Ishikawa (cell line): Measurements from ENCODE around the gene TMEFF1.

Experiments
- CEBPB ChIP-seq: IDR thresholded peaks from 2 replicates; pipeline ENCODE4 v1.6.1; 2012
- CREB1 ChIP-seq: IDR thresholded peaks from 2 replicates; pipeline ENCODE4 v1.6.1; 2012; ENCODE audit warnings: low read depth
- EGR1 ChIP-seq: IDR thresholded peaks from 2 replicates; pipeline ENCODE4 v1.6.1; 2012
- EP300 ChIP-seq: IDR thresholded peaks from 2 replicates; pipeline ENCODE4 v1.6.1; 2012; ENCODE audit warnings: borderline replicate concordance
- FOXM1 ChIP-seq: IDR thresholded peaks from 2 replicates; pipeline ENCODE4 v1.6.1; 2012; ENCODE audit warnings: low read depth, borderline replicate concordance
- MAX ChIP-seq: IDR thresholded peaks from 2 replicates; pipeline ENCODE4 v1.6.1; 2012
- NFIC ChIP-seq: IDR thresholded peaks from 2 replicates; pipeline ENCODE4 v1.6.1; 2012
- RAD21 ChIP-seq: IDR thresholded peaks from 2 replicates; pipeline ENCODE4 v1.6.1; 2012; ENCODE audit warnings: low read depth
- REST ChIP-seq: IDR thresholded peaks from 2 replicates; pipeline ENCODE4 v1.6.1; 2012; ENCODE audit warnings: low read depth, mild to moderate bottlenecking
- TAF1 ChIP-seq: IDR thresholded peaks from 2 replicates; pipeline ENCODE4 v1.6.1; 2012; ENCODE audit warnings: low read depth, mild to moderate bottlenecking
- TCF12 ChIP-seq: IDR thresholded peaks from 2 replicates; pipeline ENCODE4 v1.6.1; 2012; ENCODE audit warnings: low read depth
- TEAD4 ChIP-seq: IDR thresholded peaks from 2 replicates; pipeline ENCODE4 v1.6.1; 2012
- USF1 ChIP-seq: IDR thresholded peaks from 2 replicates; pipeline ENCODE4 v1.6.1; 2012
- YY1 ChIP-seq: IDR thresholded peaks from 2 replicates; pipeline ENCODE4 v1.6.1; 2012; ENCODE audit warnings: low read depth
- ZBTB7A ChIP-seq: IDR thresholded peaks from 2 replicates; pipeline ENCODE4 v1.6.1; 2012; ENCODE audit warnings: low read depth

The TMEFF1 gene

GRCh38 chr9:100515578-100516494 is 42.9 kb downstream of the TMEFF1 start:
- no peak for TF ChIP-seq NFIC
- TF ChIP-seq REST, result 0 out of 2 replicates have a peak, but pooled peaks have one; percentile 24
- TF ChIP-seq EGR1, result no peak
- no peak for TF ChIP-seq ZBTB7A
- peak; percentile 47; the same call in 1 of the 2 replicates for TF ChIP-seq CEBPB
- no peak for TF ChIP-seq MAX
- TF ChIP-seq TEAD4, result peak; percentile 36; the same call in 1 of the 2 replicates
- TF ChIP-seq EP300, result no peak
- no peak for TF ChIP-seq CREB1
- no peak for TF ChIP-seq RAD21
- TF ChIP-seq TCF12, result no peak
- no peak for TF ChIP-seq YY1
- TF ChIP-seq TAF1, result no peak
- no peak for TF ChIP-seq FOXM1
- TF ChIP-seq USF1, result no peak

GRCh38 chr9:100521282-100521681 is 48.3 kb downstream of the TMEFF1 start:
- no peak for TF ChIP-seq EGR1
- no peak for TF ChIP-seq REST
- no peak for TF ChIP-seq USF1

- no peak for TF ChIP-seq FOXM1
- no peak for TF ChIP-seq NFIC
- TF ChIP-seq CEBPB, result no peak
- TF ChIP-seq CREB1, result no peak
- TF ChIP-seq EP300, result no peak
- TF ChIP-seq REST, result no peak
- no peak for TF ChIP-seq TCF12
- TF ChIP-seq YY1, result no peak
- TF ChIP-seq TAF1, result no peak
- TF ChIP-seq MAX, result no peak
- TF ChIP-seq EGR1, result no peak
- no peak for TF ChIP-seq TEAD4
- no peak for TF ChIP-seq ZBTB7A
- no peak for TF ChIP-seq USF1
- no peak for TF ChIP-seq RAD21
Observed at GRCh38 chr9:100525563-100525962, 52.6 kb downstream of the TMEFF1 start.

GRCh38 chr9:100534401-100534800 is 61.5 kb downstream of the TMEFF1 start:
- no peak for TF ChIP-seq TAF1
